Neuron (in vitro differentiated cells): ENCODE measurements around the gene FAM174C.
A peak's percentile ranks its signal among the peaks of the same experiment; 100 is the strongest.
"Not testable (repeated sequence)": the region's sequence is repeated elsewhere in the genome, so short reads cannot be mapped to it uniquely, and the experiment has no call there.

Experiments used
- H2AFZ ChIP-seq: one replicate; pipeline ENCODE4 v1.6.1; 2013; ENCODE audit warnings: low read depth, mild to moderate bottlenecking, inconsistent platforms, low read length, moderate library complexity
- H3K27me3 ChIP-seq: one replicate; pipeline ENCODE4 v1.6.1; 2013; ENCODE audit warnings: low read length; ENCODE audit not compliant: insufficient read depth
- H3K36me3 ChIP-seq: one replicate; pipeline ENCODE4 v1.6.1; 2013; ENCODE audit warnings: low read length; ENCODE audit not compliant: insufficient read depth
- H3K4me1 ChIP-seq: one replicate; pipeline ENCODE4 v1.6.1; 2013; ENCODE audit warnings: low read length; ENCODE audit not compliant: insufficient read depth
- H3K4me3 ChIP-seq: 2 replicates; pipeline ENCODE4 v1.5.1; 2013; ENCODE audit warnings: mild to moderate bottlenecking, low read length, moderate library complexity
- H3K9me3 ChIP-seq: one replicate; pipeline ENCODE4 v1.6.1; 2013; ENCODE audit warnings: low read length

The FAM174C gene

DNA sequence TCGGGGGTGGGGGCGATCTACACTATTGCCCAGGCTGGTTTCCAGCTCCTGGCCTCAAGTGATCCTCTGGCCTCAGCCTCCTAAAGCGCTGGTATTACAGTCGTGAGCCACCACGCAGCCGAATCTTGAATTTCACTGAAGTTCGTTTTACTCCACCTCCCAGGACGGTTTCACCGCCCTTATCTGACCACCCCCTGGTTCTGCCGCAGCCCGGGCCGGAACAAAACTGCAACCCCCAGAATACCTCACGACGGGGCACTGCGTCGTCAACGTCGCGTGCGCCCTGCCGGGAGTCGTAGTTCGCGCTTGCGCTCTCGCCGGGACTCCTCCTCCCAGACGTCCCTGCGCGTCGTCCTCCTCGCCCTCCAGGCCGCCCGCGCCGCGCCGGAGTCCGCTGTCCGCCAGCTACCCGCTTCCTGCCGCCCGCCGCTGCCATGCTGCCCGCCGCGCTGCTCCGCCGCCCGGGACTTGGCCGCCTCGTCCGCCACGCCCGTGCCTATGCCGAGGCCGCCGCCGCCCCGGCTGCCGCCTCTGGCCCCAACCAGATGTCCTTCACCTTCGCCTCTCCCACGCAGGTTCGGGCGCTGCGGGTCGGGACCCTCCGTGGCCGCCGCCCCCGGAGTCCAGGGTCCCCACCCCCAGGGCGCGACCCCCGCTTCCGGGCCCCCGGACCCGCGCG is 33.8 kb upstream of the FAM174C start, which contains the start of gene ATP5F1D:
ATP5F1D (plus strand) TSS at position 335 of the 679 bp plus-strand sequence; CDS start at position 435, 100 bp downstream.
- Histone ChIP-seq H3K4me3 (peak within 1 kb of the TSS; percentile 65), H3K9me3 (no peaks in the 10 kb centered on the region), H3K4me1 (peaks cover 42% of the 10 kb centered on the region), H2AFZ (no peak within 1 kb of the TSS), H3K36me3 (no peaks in the 10 kb centered on the region), H3K27me3 (no peaks in the 10 kb centered on the region)

DNA sequence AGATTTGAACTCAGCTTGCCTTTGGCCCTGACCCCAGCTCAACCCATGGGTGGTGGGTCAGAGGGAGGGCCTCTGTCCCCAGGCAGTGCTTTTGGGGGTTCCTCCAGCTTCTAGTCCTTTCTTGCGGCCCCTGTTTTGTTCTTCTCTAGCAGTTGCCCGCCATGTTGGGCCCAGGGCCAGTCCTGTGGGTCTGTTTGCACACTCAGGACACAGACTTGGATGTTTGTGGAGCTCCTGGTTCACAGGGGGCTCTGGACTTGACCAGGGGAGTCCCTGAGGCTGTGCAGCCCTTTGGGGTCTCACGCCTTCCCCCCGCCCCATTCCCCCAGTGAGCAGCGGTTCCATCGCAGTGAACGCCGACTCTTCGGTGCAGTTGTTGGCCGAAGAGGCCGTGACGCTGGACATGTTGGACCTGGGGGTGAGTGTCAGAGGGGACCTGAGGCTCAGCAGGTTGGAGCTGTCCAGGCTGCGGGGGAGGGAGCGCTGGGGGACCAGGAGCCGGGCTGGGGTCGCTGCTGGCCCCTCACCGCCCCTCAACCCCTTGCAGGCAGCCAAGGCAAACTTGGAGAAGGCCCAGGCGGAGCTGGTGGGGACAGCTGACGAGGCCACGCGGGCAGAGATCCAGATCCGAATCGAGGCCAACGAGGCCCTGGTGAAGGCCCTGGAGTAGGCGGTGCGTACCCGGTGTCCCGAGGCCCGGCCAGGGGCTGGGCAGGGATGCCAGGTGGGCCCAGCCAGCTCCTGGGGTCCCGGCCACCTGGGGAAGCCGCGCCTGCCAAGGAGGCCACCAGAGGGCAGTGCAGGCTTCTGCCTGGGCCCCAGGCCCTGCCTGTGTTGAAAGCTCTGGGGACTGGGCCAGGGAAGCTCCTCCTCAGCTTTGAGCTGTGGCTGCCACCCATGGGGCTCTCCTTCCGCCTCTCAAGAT is 31.3 kb upstream of the FAM174C start:
- no peak overlapping the region for H2AFZ ChIP-seq
- no peaks in the 10 kb centered on the region for H3K36me3 ChIP-seq
- no peak overlapping the region for H3K4me3 ChIP-seq
- no peaks in the 10 kb centered on the region for H3K9me3 ChIP-seq
- no peaks in the 10 kb centered on the region for H3K27me3 ChIP-seq
- H3K4me1 ChIP-seq, result peaks cover 33% of the 10 kb centered on the region

DNA sequence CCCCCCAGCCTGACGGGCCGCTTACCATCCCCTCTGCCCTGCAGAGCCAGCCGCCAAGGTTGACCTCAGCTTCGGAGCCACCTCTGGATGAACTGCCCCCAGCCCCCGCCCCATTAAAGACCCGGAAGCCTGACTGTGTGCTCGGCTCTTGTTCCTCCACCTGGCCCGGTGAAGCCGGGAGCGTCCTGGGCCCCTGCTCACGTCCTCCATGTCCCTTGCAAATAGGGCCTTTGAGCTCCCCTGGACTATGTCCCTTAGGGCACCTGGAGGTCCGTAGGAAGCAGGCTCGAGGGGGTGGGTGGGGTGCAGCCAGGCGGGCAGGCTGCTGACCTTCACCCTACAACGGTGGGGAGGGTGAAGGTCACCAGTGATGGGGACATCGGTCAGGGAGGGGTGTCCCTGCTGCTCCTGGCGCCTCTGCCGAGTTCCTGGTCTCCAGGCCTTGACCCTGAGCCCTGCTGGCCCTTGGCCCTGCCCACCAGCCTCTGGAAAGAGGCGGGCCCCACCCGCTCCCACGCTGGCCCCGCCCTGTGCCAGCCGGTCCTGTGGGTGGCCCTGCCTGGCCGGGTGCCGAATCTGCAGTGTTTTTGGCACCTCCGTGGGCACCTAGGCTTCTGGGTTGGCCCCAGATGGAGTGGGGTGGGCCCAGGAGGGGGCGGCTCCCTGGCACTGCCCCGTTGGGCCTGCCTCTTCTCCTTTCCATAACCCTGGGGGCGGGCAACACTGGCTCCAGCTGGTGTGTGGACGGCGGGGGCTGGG is 30.5 kb upstream of the FAM174C start:
- Histone ChIP-seq H3K9me3 (no peaks in the 10 kb centered on the region), H3K4me1 (peaks cover 30% of the 10 kb centered on the region), H3K4me3 (no peak overlapping the region), H2AFZ (no peak overlapping the region), H3K36me3 (no peaks in the 10 kb centered on the region), H3K27me3 (no peaks in the 10 kb centered on the region)

DNA sequence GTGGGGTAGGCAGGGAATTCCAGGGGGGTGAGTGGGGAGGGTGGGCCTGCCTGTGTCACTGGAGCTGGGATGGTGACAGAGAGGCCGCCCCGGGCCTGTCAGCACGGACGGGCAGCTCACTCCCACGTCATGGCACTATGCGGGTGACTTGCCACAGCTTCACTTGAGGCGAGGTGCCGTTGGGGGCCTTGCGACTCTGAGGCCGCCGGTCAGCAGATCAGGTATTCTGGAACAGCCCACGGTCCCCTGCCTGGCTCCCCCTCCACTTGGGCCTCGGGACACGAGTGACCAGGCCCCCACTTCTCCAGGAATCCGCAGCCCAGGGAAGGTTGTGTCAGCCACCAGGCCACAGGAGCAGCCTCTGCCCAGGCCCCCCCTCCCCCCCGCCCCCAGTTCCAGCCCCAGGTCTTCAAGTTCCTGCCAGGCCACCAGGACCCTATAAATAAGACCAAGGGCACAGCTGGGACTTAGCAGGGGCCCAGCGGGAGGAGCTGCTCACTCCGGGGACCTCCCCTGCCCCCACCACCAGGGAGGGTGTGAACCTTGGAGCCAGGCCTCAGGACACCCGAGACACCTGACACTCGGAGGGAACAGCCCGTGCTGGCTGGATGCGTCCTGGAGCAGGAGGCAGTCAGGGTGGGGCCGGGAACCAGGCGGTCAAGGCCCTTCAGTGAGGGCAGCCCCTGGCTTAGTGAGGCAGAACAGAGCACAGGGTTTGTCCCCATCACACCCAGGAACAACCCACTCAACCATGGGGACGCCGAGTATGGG is 29.7 kb upstream of the FAM174C start:
- Histone ChIP-seq H2AFZ (no peak overlapping the region), H3K4me3 (no peak overlapping the region), H3K27me3 (no peaks in the 10 kb centered on the region), H3K4me1 (peaks cover 28% of the 10 kb centered on the region), H3K9me3 (no peaks in the 10 kb centered on the region), H3K36me3 (no peaks in the 10 kb centered on the region)

DNA sequence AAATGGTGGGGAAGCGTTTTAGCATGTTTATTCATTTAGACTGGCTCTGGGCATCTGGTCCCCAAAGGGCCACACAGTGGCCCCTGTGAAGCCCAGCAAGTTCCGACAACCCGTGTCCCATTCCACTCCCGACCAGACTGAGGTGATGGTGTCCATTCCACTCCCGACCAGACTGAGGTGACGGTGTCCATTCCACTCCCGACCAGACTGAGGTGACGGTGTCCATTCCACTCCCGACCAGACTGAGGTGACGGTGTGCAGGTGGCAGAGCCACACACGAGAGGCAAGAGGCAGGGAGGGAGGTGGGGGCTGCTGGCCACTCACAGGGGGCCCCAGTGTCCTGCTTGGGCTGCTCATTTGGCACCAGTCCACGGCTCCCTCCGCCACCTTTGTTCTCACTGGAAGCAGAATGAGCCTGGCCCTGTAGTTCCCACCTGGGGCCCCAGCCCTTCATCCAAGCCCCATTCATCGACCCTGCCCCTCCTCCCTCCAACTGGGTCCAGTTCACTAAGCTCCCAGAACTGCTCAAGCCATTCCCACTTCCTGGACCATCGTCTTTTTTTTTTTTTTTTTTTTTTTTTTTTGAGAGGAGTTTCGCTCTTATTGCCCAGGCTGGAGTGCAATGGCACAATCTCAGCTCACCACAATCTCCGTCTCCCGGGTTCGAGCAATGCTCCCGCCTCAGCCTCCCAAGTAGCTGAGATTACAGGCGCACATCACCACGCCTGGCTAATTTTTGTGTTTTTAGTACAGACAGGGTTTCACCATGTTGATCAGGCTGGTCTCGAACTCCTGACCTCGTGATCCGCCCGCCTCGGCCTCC is 28.9 kb upstream of the FAM174C start:
- not testable (repeated sequence) for H2AFZ ChIP-seq, H3K27me3 ChIP-seq, H3K36me3 ChIP-seq, H3K4me3 ChIP-seq, H3K9me3 ChIP-seq
- H3K4me1 ChIP-seq, result peaks cover 21% of the 10 kb centered on the region

DNA sequence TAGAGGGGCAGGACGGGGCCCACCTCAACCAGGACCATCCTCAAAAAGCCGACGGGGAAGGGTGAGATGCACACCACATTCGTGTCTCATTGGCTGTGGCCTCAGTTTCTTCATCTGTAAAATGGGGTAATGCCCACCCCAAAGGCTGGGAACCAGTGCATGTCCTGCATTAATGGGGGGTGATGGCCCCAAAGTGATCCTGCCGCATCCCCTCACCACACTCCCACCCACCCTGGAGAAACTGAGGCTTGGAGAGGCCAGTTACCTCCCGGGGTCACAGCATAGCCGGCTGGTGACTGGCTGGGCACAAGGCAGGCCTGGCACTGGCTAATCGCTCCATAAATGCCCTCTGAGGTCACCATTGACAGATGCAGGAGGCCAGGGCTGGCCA is 27.6 kb upstream of the FAM174C start:
- Histone ChIP-seq H3K27me3 (no peaks in the 10 kb centered on the region), H3K36me3 (peaks cover 16% of the 10 kb centered on the region), H3K4me1 (peaks cover 23% of the 10 kb centered on the region), H3K9me3 (no peaks in the 10 kb centered on the region), H3K4me3 (peak overlapping the region; percentile 75), H2AFZ (no peak overlapping the region)

DNA sequence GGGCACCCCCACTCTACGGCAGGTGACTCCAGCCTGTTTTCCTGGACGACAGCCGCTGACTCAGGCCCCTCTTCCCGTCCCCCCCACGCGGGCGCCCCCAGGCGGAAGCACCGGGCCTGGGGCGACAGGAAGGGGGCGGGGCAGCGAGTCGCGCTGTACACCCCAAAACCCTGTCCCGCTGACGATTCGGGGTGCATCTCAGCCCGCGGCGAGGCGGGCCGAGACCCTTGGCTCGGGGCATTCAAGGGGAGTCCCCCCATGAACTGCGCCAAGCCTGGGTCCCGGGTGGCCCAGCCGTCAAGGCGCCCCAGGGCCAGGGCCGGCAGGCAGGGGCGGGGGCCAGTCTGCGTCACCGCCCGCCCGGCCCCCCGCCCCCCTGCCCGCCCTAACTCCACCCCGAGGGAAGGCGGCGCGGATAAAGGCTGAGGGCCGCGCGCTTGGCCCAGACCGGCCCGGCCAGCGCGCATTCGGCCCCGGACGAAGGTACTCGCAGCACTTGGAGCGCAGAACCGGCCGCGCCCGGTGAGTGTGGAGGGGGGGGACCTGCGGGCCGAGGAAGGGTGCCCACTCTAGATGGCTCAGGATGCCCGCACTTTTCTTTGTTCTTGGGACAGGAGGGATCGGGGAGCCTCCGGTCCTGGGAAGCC is 27.1 kb upstream of the FAM174C start, which contains the start of gene MIDN:
MIDN (plus strand) TSS at position 445 of the 647 bp plus-strand sequence. CDS start 1,714 bp downstream, outside the sequence.
- H3K4me3 ChIP-seq, result peak within 1 kb of the TSS; percentile 75
- no peaks in the 10 kb centered on the region for H3K9me3 ChIP-seq
- peaks cover 16% of the 10 kb centered on the region for H3K36me3 ChIP-seq
- H3K27me3 ChIP-seq, result no peaks in the 10 kb centered on the region
- H3K4me1 ChIP-seq, result peaks cover 28% of the 10 kb centered on the region
- H2AFZ ChIP-seq, result no peak within 1 kb of the TSS

DNA sequence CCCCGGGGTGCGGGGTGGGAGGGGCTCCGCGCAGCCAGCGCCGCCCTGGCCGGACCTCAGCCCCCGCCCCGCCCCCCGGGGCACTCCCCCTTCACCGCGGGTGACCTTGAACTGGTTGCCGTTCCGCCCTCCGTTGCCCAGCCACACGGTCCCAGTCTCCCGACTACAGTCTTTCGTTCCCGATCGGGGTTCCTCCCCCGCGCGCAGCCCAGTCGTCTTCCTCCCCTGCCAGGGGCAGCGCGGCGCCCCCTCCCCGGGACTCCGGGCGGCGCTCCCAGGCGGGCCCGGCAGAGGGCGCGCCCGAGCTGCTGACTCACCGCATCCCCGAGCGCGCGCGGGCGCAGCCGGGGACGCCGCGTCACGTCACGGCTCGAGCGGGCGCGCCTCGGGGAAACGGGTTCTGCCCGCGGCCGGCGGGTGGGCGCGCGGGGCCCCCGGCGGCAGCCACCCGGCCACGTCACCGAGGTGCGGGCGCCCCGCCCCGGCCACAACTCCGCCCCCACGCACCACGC is 26.5 kb upstream of the FAM174C start:
- Histone ChIP-seq H3K36me3 (peaks cover 21% of the 10 kb centered on the region), H3K9me3 (no peaks in the 10 kb centered on the region), H3K4me1 (peaks cover 34% of the 10 kb centered on the region), H3K4me3 (peak overlapping the region; percentile 75), H2AFZ (no peak overlapping the region), H3K27me3 (no peaks in the 10 kb centered on the region)

DNA sequence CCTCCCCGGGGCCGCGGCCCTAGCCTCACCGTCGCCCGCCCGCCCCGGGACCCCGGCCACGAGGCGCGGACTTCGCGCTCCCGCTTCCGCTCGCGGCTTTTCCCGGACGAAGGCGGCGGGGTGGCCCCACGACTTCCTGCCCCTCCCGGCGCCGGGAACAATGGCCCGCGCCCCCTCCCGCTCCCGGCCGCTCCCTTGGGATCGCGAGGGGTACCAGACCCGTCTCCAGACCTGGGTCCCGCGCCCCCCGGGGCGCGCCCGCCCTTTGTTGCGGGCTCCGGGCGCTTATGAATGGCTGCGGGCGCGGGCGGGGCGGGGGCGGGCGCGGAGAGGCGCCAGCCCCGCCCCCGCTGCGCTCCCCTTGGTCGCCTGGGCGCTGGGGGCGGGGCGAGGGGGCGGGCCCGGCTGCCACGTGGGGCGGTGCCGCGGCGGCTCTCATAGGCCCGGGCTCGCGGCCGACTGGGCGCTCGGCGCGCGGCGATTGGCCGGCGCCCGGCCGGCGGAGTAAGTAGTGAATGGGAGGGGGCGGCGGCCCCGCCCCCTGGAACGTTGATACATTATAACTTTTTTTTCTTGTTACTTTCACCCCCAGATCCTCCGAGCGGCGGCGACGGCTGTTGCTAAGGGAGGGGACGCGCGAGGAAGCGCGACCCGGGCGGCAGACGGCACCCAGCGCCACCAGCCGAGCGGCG is 25.9 kb upstream of the FAM174C start:
- H3K27me3 ChIP-seq, result no peaks in the 10 kb centered on the region

DNA sequence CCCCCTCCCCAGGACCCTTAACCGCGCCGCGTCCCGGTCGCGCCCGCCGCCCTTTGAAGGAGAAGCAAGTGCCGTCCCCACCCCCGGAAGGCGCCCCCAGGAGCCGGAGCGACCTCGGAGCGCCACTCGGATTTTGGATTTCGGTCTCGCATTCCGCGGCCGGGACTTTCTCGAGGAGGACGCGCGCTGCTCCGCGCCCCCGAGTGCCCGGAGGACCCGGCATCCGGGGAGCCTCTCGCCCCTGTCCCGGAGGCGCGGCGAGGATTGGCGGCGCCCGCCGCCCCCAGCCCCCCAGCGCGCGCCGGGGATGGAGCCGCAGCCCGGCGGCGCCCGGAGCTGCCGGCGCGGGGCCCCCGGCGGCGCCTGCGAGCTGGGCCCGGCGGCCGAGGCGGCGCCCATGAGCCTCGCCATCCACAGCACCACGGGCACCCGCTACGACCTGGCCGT is 25.3 kb upstream of the FAM174C start:
- Histone ChIP-seq H3K27me3 (no peaks in the 10 kb centered on the region), H3K4me1 (peaks cover 29% of the 10 kb centered on the region), H2AFZ (no peak overlapping the region), H3K9me3 (no peaks in the 10 kb centered on the region), H3K36me3 (peaks cover 33% of the 10 kb centered on the region), H3K4me3 (peak overlapping the region; percentile 90)

More for the DNA sequence above, 25.9 kb upstream of the FAM174C start:
- H2AFZ ChIP-seq, result no peak overlapping the region
- peaks cover 34% of the 10 kb centered on the region for H3K4me1 ChIP-seq
- H3K4me3 ChIP-seq, result peak overlapping the region; percentile 90
- peaks cover 27% of the 10 kb centered on the region for H3K36me3 ChIP-seq
- no peaks in the 10 kb centered on the region for H3K9me3 ChIP-seq
